Keratinocyte (primary cell): ENCODE data around the gene SRCIN1. TPM values are rescaled to one million over a fixed set of nuclear protein-coding genes. Genes with fewer than 3 reads are reported as not detected.

ENCODE experiments used
- DNase-seq: peaks from one replicate; pipeline ENCODE4 v3.0.0-alpha.2; 2011; ENCODE audit warnings: low read depth, missing footprints, low spot score
- FAIRE-seq: peaks from 2 replicates; lab custom pipeline; 2011; peaks lifted over from hg19 to GRCh38; lab: Jason Lieb, UNC
- H2AFZ ChIP-seq: 2 replicates; pipeline ENCODE4 v1.6.0; 2012; ENCODE audit warnings: low read length, control low read depth, inconsistent platforms; ENCODE audit not compliant: control insufficient read depth
- H3K27ac ChIP-seq: 2 replicates; pipeline ENCODE4 v1.5.1; 2011; ENCODE audit warnings: low read length; ENCODE audit not compliant: control insufficient read depth, insufficient read depth
- H3K27me3 ChIP-seq: 3 replicates; pipeline ENCODE4 v1.6.0; 2011; ENCODE audit warnings: low read length; ENCODE audit not compliant: control insufficient read depth, insufficient read depth; ENCODE audit errors: extremely low read depth
- H3K36me3 ChIP-seq, 2 experiments: 2 replicates in 1 of 2; 3 replicates in 1 of 2; pipeline ENCODE4 v1.5.1; 2011; ENCODE audit warnings: low read length in 2 of 2, mild to moderate bottlenecking in 1 of 2; ENCODE audit not compliant: control insufficient read depth in 2 of 2, insufficient read depth in 2 of 2; ENCODE audit errors: extremely low read depth in 1 of 2
- H3K4me1 ChIP-seq: 3 replicates; pipeline ENCODE4 v1.5.1; 2011; ENCODE audit warnings: low read length; ENCODE audit not compliant: control insufficient read depth, insufficient read depth; ENCODE audit errors: extremely low read depth
- H3K4me2 ChIP-seq: 3 replicates; pipeline ENCODE4 v1.6.0; 2011; ENCODE audit warnings: low read depth, low read length; ENCODE audit not compliant: control insufficient read depth, insufficient read depth; ENCODE audit errors: extremely low read depth
- H3K4me3 ChIP-seq, 3 experiments: fragments of 200-600 bp in 1 of 3; sonication (generic) in 1 of 3; 2 replicates in 2 of 3; 3 replicates in 1 of 3; pipeline ENCODE4 v1.5.1; 2011 to 2016; ENCODE audit warnings: low read length in 3 of 3, mild to moderate bottlenecking in 3 of 3, control low read depth in 2 of 3, inconsistent platforms in 1 of 3, low read depth in 1 of 3, mixed read lengths in 1 of 3, mixed run types in 1 of 3, moderate library complexity in 1 of 3; ENCODE audit not compliant: control insufficient read depth in 2 of 3, insufficient read depth in 2 of 3; ENCODE audit errors: extremely low read depth in 1 of 3
- H3K79me2 ChIP-seq: 2 replicates; pipeline ENCODE4 v1.6.0; 2012; ENCODE audit warnings: low read length; ENCODE audit not compliant: control insufficient read depth, insufficient read depth
- H3K9ac ChIP-seq: 3 replicates; pipeline ENCODE4 v1.6.0; 2011; ENCODE audit warnings: low read length; ENCODE audit not compliant: control insufficient read depth, insufficient read depth; ENCODE audit errors: extremely low read depth
- H3K9me1 ChIP-seq: 3 replicates; pipeline ENCODE4 v1.6.0; 2011; ENCODE audit warnings: low read length; ENCODE audit not compliant: control insufficient read depth, insufficient read depth; ENCODE audit errors: extremely low read depth
- H3K9me3 ChIP-seq: 2 replicates; pipeline ENCODE4 v1.5.1; 2012; ENCODE audit warnings: low read depth, low read length; ENCODE audit not compliant: control insufficient read depth
- H4K20me1 ChIP-seq: 3 replicates; pipeline ENCODE4 v1.6.0; 2011; ENCODE audit warnings: low read length; ENCODE audit not compliant: control insufficient read depth, insufficient read depth; ENCODE audit errors: extremely low read depth
- CTCF ChIP-seq, 3 experiments: IDR thresholded peaks in 1 of 3; conservative IDR thresholded peaks in 1 of 3; optimal IDR thresholded peaks in 1 of 3; 2 replicates in 2 of 3; 3 replicates in 1 of 3; pipeline versions ENCODE3 to v1.5.1; 2011; ENCODE audit warnings: low read length in 3 of 3, mild to moderate bottlenecking in 3 of 3, moderate library complexity in 2 of 3, control low read depth in 1 of 3, inconsistent platforms in 1 of 3; ENCODE audit not compliant: insufficient read depth in 2 of 3; ENCODE audit errors: extremely low read depth in 1 of 3
- EZH2 ChIP-seq: IDR thresholded peaks from one replicate; pipeline ENCODE4 v1.6.1; 2012; ENCODE audit warnings: inconsistent platforms, mild to moderate bottlenecking, low read length, moderate library complexity
- dilution Hi-C: fragments of 300-500 bp; cut with MboI; formaldehyde crosslinking; loops from one replicate; pipeline ENCODE4 v1.7.0; 2020; ENCODE audit warnings: low sequenced_read_pairs; ENCODE audit not compliant: extremely low pct_ligation_motif_present
- polyA plus RNA-seq, 5 experiments: library from polyadenylated mRNA; depleted of rRNA in 3 of 5; stranded (reverse) in 3 of 5; stranded (forward) in 1 of 5; unstranded in 1 of 5; fragments of >200 nt; gene quantifications; 1 replicate in 1 of 5; 2 replicates in 3 of 5; 3 replicates in 1 of 5; pipeline versions ENCODE4 v1.2.1 to v1.2.3, GENCODE V29; 2011 to 2012; ENCODE audit warnings: missing spikeins in 2 of 5, low read depth in 1 of 5, low replicate concordance in 1 of 5

SRCIN1 gene
- polyA plus RNA-seq, 1 donor (not counting 4 experiments of a cell fraction or from before 2014, with no cell fraction given), result 0.37 TPM

- FAIRE-seq, result no peak
- dilution Hi-C loops, result no loop called here
- H3K9ac ChIP-seq, result no peak overlapping the region
- no peak overlapping the region for H3K27ac ChIP-seq
- H2AFZ ChIP-seq, result no peak overlapping the region
- H3K79me2 ChIP-seq, result no peaks in the 10 kb centered on the region
- DNase-seq, result no peak
- TF ChIP-seq EZH2 (no peak), CTCF (optimal IDR thresholded peaks at IDR 0.05 in 1 of 3, IDR thresholded peaks at IDR 0.05 in 1 of 3, conservative IDR thresholded peaks at IDR 0.05 in 1 of 3; ENCODE audit: extremely low read depth in 1 of 3, insufficient read depth in 2 of 3, low read length in 3 of 3) (no peak)
- H3K4me3 ChIP-seq, result no peak overlapping the region
- no peaks in the 10 kb centered on the region for H3K9me3 ChIP-seq
- no peak overlapping the region for H3K4me2 ChIP-seq
- no peaks in the 10 kb centered on the region for H4K20me1 ChIP-seq
- no peaks in the 10 kb centered on the region for H3K36me3 ChIP-seq
- peaks cover 12% of the 10 kb centered on the region for H3K27me3 ChIP-seq
- no peaks in the 10 kb centered on the region for H3K4me1 ChIP-seq
- H3K9me1 ChIP-seq, result peaks cover 2% of the 10 kb centered on the region
Observed at GRCh38 chr17:38620551-38621277, 15.0 kb upstream of the SRCIN1 start.

- Histone ChIP-seq H3K9me3 (no peaks in the 10 kb centered on the region), H3K4me2 (no peak overlapping the region), H2AFZ (no peak overlapping the region), H3K27ac (no peak overlapping the region), H4K20me1 (no peaks in the 10 kb centered on the region), H3K9me1 (peaks cover 2% of the 10 kb centered on the region), H3K27me3 (peaks cover 12% of the 10 kb centered on the region), H3K4me3 (no peak overlapping the region), H3K79me2 (no peaks in the 10 kb centered on the region), H3K36me3 (no peaks in the 10 kb centered on the region), H3K9ac (no peak overlapping the region), H3K4me1 (no peaks in the 10 kb centered on the region)
- no peak for DNase-seq
- dilution Hi-C loops, result no loop called here
- FAIRE-seq, result no peak
- TF ChIP-seq CTCF (optimal IDR thresholded peaks at IDR 0.05 in 1 of 3, IDR thresholded peaks at IDR 0.05 in 1 of 3, conservative IDR thresholded peaks at IDR 0.05 in 1 of 3; ENCODE audit: extremely low read depth in 1 of 3, insufficient read depth in 2 of 3, low read length in 3 of 3) (no peak), EZH2 (no peak)
Observed at GRCh38 chr17:38619937-38620550, 14.3 kb upstream of the SRCIN1 start.
